ENCODE data around the gene SND1.

- TF ChIP-seq CTCF (IDR thresholded peaks at IDR 0.05) = no peak
- TF ChIP-seq POLR2A (IDR thresholded peaks at IDR 0.05) = no peak
Measured at GRCh38 chr7:128125816-128126215, 473.8 kb downstream of the SND1 start.

Measured in body of pancreas (tissue), 4 donors.